ENCODE measurements around the gene LURAP1L. TPM values are rescaled to one million over a fixed set of nuclear protein-coding genes. Genes with fewer than 3 reads are reported as not detected.

Gene LURAP1L
- total and polyA plus RNA-seq, 9 of the 15 experiments (the other 6 are each of a cell fraction or from before 2014, with no cell fraction given), result 0.06 to 0.28 (median 0.07) TPM; not detected in 4

- Histone ChIP-seq H4K20me1 (replicated peaks; ENCODE audit: control insufficient read depth, insufficient read depth, low read length) (no peaks in the 10 kb centered on the region), H3K4me1 (replicated peaks in 1 of 2; ENCODE audit: control insufficient read depth in 2 of 2, insufficient read depth in 2 of 2, low read length in 2 of 2) (no peaks in the 10 kb centered on the region), H3K79me2 (ENCODE audit: control insufficient read depth, insufficient read depth, low read length) (no peaks in the 10 kb centered on the region), H3K9ac (ENCODE audit: insufficient read depth in 1 of 2, low read depth in 2 of 2, low read length in 2 of 2) (no peak overlapping the region), H3K9me1 (ENCODE audit: control insufficient read depth, insufficient read depth, low read length) (no peaks in the 10 kb centered on the region), H3K4me3 (no peak overlapping the region), H3K36me3 (ENCODE audit: control insufficient read depth, insufficient read depth, low read length) (no peaks in the 10 kb centered on the region), H3K27me3 (ENCODE audit: control insufficient read depth in 2 of 2, insufficient read depth in 2 of 2, low read length in 2 of 2) (no peaks in the 10 kb centered on the region), H3K27ac (ENCODE audit: extremely low read depth, low read depth, low read length) (no peak overlapping the region), H3K9me3 (replicated peaks; ENCODE audit: control insufficient read depth, insufficient read depth, low read depth, low read length) (no peaks in the 10 kb centered on the region), H3K4me2 (ENCODE audit: insufficient read depth, low read length) (no peak overlapping the region), H2AFZ (ENCODE audit: low read depth, low read length) (no peak overlapping the region)
- FAIRE-seq (no peak), DNase-seq (ENCODE audit: extremely low read depth in 1 of 4, low spot score in 3 of 4) (no peak), ATAC-seq (no peak)
- in situ Hi-C loops (cut with MboI), result no loop called here
- intact Hi-C loops (cut with micrococcal nuclease), result no loop called here
- WGBS (ENCODE audit: insufficient coverage, low coverage, missing lambda C conversion rate), result 0% methylated on average over 1 of the region's 1 CpG
- CTCF ChIA-PET (ENCODE audit: low intra/inter-chr PET ratio), result no interaction called here
- POLR2A ChIA-PET, result no interaction called here
- TF ChIP-seq KDM5B (IDR thresholded peaks at IDR 0.05; ENCODE audit: insufficient replicate concordance, low read depth, low read length), result no peak
- TF ChIP-seq CHCHD3 (CRISPR knock-in tag; IDR thresholded peaks at IDR 0.05), result no peak
- no peak for TF ChIP-seq ZZZ3 (IDR thresholded peaks at IDR 0.05)
- TF ChIP-seq STAG1 (CRISPR knock-in tag; IDR thresholded peaks at IDR 0.05; ENCODE audit: borderline replicate concordance), result no peak
- no peak for TF ChIP-seq SMARCE1 (IDR thresholded peaks at IDR 0.05)
- BruUV-seq (replicated peaks), result no TSS peak
These were observed 44.6 kb upstream of the LURAP1L start for GRCh38 chr9:12730198-12730597.

GRCh38 chr9:12730927-12731326, 43.9 kb upstream of the LURAP1L start:
- no peaks in the 10 kb centered on the region for H3K79me2 ChIP-seq (ENCODE audit: control insufficient read depth, insufficient read depth, low read length)
- H3K9me3 ChIP-seq (replicated peaks; ENCODE audit: control insufficient read depth, insufficient read depth, low read depth, low read length), result no peaks in the 10 kb centered on the region
- no peak overlapping the region for H2AFZ ChIP-seq (ENCODE audit: low read depth, low read length)
- intact Hi-C loops (cut with micrococcal nuclease), result no loop called here
- no peak for ATAC-seq
- no peak overlapping the region for H3K4me3 ChIP-seq
- no peak for DNase-seq (ENCODE audit: extremely low read depth in 1 of 4, low spot score in 3 of 4)
- CTCF ChIA-PET (ENCODE audit: low intra/inter-chr PET ratio), result no interaction called here
- POLR2A ChIA-PET, result no interaction called here
- no peak overlapping the region for H3K4me2 ChIP-seq (ENCODE audit: insufficient read depth, low read length)
- no peaks in the 10 kb centered on the region for H3K4me1 ChIP-seq (replicated peaks in 1 of 2; ENCODE audit: control insufficient read depth in 2 of 2, insufficient read depth in 2 of 2, low read length in 2 of 2)
- in situ Hi-C loops (cut with MboI), result no loop called here
- no peak overlapping the region for H3K27ac ChIP-seq (ENCODE audit: extremely low read depth, low read depth, low read length)
- no peaks in the 10 kb centered on the region for H3K36me3 ChIP-seq (ENCODE audit: control insufficient read depth, insufficient read depth, low read length)
- no peak for FAIRE-seq
- no peaks in the 10 kb centered on the region for H3K27me3 ChIP-seq (ENCODE audit: control insufficient read depth in 2 of 2, insufficient read depth in 2 of 2, low read length in 2 of 2)
- no TSS peak for BruUV-seq (replicated peaks)
- H4K20me1 ChIP-seq (replicated peaks; ENCODE audit: control insufficient read depth, insufficient read depth, low read length), result no peaks in the 10 kb centered on the region
- H3K9me1 ChIP-seq (ENCODE audit: control insufficient read depth, insufficient read depth, low read length), result no peaks in the 10 kb centered on the region
- H3K9ac ChIP-seq (ENCODE audit: insufficient read depth in 1 of 2, low read depth in 2 of 2, low read length in 2 of 2), result no peak overlapping the region
- no peak for TF ChIP-seq HMBOX1 (IDR thresholded peaks at IDR 0.05)
- TF ChIP-seq PHF8 (IDR thresholded peaks at IDR 0.05; ENCODE audit: borderline replicate concordance, low read length), result no peak
- TF ChIP-seq FOXJ2 (tag; IDR thresholded peaks at IDR 0.05), result no peak
- TF ChIP-seq SNRNP70 (optimal IDR thresholded peaks at IDR 0.05; ENCODE audit: low read depth, low read length), result no peak
- TF ChIP-seq CREM (IDR thresholded peaks at IDR 0.05; ENCODE audit: low read depth), result no peak
- TF ChIP-seq CBX5 (IDR thresholded peaks at IDR 0.05; ENCODE audit: borderline replicate concordance, low read depth), result no peak
- no peak for TF ChIP-seq TFAP4 (CRISPR knock-in tag; IDR thresholded peaks at IDR 0.05; ENCODE audit: borderline replicate concordance)
- no peak for TF ChIP-seq TAF7 (tag; IDR thresholded peaks at IDR 0.05)
- TF ChIP-seq SREBF1 (IDR thresholded peaks at IDR 0.05; ENCODE audit: borderline replicate concordance, low read depth, low read length), result no peak
- TF ChIP-seq SNIP1 (IDR thresholded peaks at IDR 0.05; ENCODE audit: low read depth), result no peak
- TF ChIP-seq E2F1 (CRISPR knock-in tag; IDR thresholded peaks at IDR 0.05), result no peak
